H1 (cell line): Measurements from ENCODE around the gene COG7. TPM values are rescaled to one million over a fixed set of nuclear protein-coding genes. Genes with fewer than 3 reads are reported as not detected.

Experiments used
- CTCF ChIA-PET: fragments of 300-600 bp; sonication (Branson Sonifier 250); formaldehyde crosslinking; loops from one replicate; lab custom pipeline; 2021; ENCODE audit not compliant: partially characterized antibody; lab: Charles Lee
- POLR2A ChIA-PET: fragments of 300-600 bp; sonication (Branson Sonifier 250); formaldehyde crosslinking; loops from one replicate; lab custom pipeline; 2021; ENCODE audit warnings: inconsistent platforms; ENCODE audit not compliant: partially characterized antibody; lab: Charles Lee
- DNase-seq, 2 experiments: peaks; one replicate each; pipeline versions ENCODE4 v3.0.0 to v3.0.0-alpha.2; 2010 to 2022; ENCODE audit warnings: low spot score in 2 of 2, low read depth in 1 of 2, mixed read lengths in 1 of 2
- FAIRE-seq: peaks from 2 replicates; lab custom pipeline; 2011; peaks lifted over from hg19 to GRCh38; lab: Jason Lieb, UNC
- H2AFZ ChIP-seq: 2 replicates; pipeline ENCODE4 v1.8.1; 2012; ENCODE audit warnings: low read length, inconsistent platforms
- H2AK5ac ChIP-seq: 2 replicates; pipeline ENCODE4 v1.6.1; 2013; ENCODE audit warnings: low read depth, low read length
- H2BK120ac ChIP-seq: replicated peaks from 2 replicates; pipeline ENCODE3; 2013; ENCODE audit warnings: low read depth, low read length, inconsistent platforms
- H2BK12ac ChIP-seq: 2 replicates; pipeline ENCODE4 v1.6.1; 2013; ENCODE audit warnings: low read depth, low read length
- H2BK15ac ChIP-seq: 2 replicates; pipeline ENCODE4 v1.6.1; 2013; ENCODE audit warnings: low read length
- H2BK20ac ChIP-seq: 2 replicates; pipeline ENCODE4 v1.6.1; 2013; ENCODE audit warnings: low read length
- H2BK5ac ChIP-seq: 2 replicates; pipeline ENCODE4 v1.6.1; 2013; ENCODE audit warnings: low read depth, low read length
- H3K14ac ChIP-seq: 2 replicates; pipeline ENCODE4 v1.6.1; 2013; ENCODE audit warnings: inconsistent platforms; ENCODE audit not compliant: insufficient read length
- H3K18ac ChIP-seq: 2 replicates; pipeline ENCODE4 v1.6.1; 2013; ENCODE audit warnings: low read length; ENCODE audit errors: extremely low read depth
- H3K23ac ChIP-seq: 2 replicates; pipeline ENCODE4 v1.6.1; 2013; ENCODE audit warnings: inconsistent platforms; ENCODE audit not compliant: insufficient read length
- H3K23me2 ChIP-seq: 2 replicates; pipeline ENCODE4 v1.6.1; 2013; ENCODE audit warnings: low read depth, low read length
- H3K27ac ChIP-seq: 2 replicates; pipeline ENCODE4 v1.6.1; 2011; ENCODE audit warnings: low read depth, low read length, inconsistent platforms
- H3K27me3 ChIP-seq, 4 experiments: replicated peaks in 1 of 4; 1 replicate in 1 of 4; 2 replicates in 3 of 4; pipeline versions ENCODE4 v1.6.1 to v1.8.1; 2011 to 2013; ENCODE audit warnings: low read length in 3 of 4, mild to moderate bottlenecking in 3 of 4, inconsistent platforms in 2 of 4, mixed read lengths in 2 of 4, moderate library complexity in 1 of 4; ENCODE audit not compliant: control insufficient read depth in 3 of 4, insufficient read depth in 3 of 4; ENCODE audit errors: extremely low read depth in 1 of 4
- H3K36me3 ChIP-seq, 4 experiments: 2 replicates each; pipeline versions ENCODE4 v1.6.1 to v1.8.1; 2011 to 2013; ENCODE audit warnings: mild to moderate bottlenecking in 4 of 4, low read length in 3 of 4, moderate library complexity in 2 of 4, control low read depth in 1 of 4, inconsistent platforms in 1 of 4; ENCODE audit not compliant: insufficient read depth in 4 of 4, control insufficient read depth in 2 of 4
- H3K4ac ChIP-seq: replicated peaks from 2 replicates; pipeline ENCODE3; 2013; ENCODE audit warnings: low read length, low read depth, mixed read lengths, inconsistent platforms; ENCODE audit not compliant: insufficient read length
- H3K4me1 ChIP-seq, 4 experiments: replicated peaks in 1 of 4; 1 replicate in 1 of 4; 2 replicates in 3 of 4; pipeline versions ENCODE4 v1.6.1 to v1.8.1; 2011 to 2013; ENCODE audit warnings: low read length in 3 of 4, inconsistent platforms in 2 of 4, mixed read lengths in 1 of 4; ENCODE audit not compliant: insufficient read depth in 4 of 4, control insufficient read depth in 3 of 4
- H3K4me2 ChIP-seq, 2 experiments: 2 replicates each; pipeline versions ENCODE4 v1.6.1 to v1.8.1; 2011 to 2013; ENCODE audit warnings: low read depth in 2 of 2, low read length in 2 of 2, control low read depth in 1 of 2, inconsistent platforms in 1 of 2, mild to moderate bottlenecking in 1 of 2; ENCODE audit not compliant: insufficient read depth in 1 of 2
- H3K4me3 ChIP-seq, 4 experiments: fragments of 200-600, 300-600 bp in 1 of 4; sonication (generic), shearing (Covaris generic), sonication (Bioruptor Twin) in 1 of 4; 2 replicates each; pipeline versions ENCODE4 v1.5.1 to v1.8.1; 2011 to 2016; ENCODE audit warnings: low read length in 4 of 4, low read depth in 3 of 4, control low read depth in 2 of 4, inconsistent platforms in 2 of 4, mild to moderate bottlenecking in 2 of 4, mixed read lengths in 1 of 4, moderate library complexity in 1 of 4; ENCODE audit not compliant: insufficient read depth in 2 of 4; ENCODE audit errors: extremely low read depth in 1 of 4
- H3K56ac ChIP-seq: replicated peaks from 2 replicates; pipeline ENCODE3; 2013; ENCODE audit warnings: low read depth, mild to moderate bottlenecking, mixed read lengths, low read length, inconsistent platforms; ENCODE audit not compliant: insufficient read length
- H3K79me1 ChIP-seq: 2 replicates; pipeline ENCODE4 v1.6.1; 2013; ENCODE audit warnings: low read depth, low read length, control low read depth
- H3K79me2 ChIP-seq, 2 experiments: 2 replicates each; pipeline versions ENCODE4 v1.6.1 to v1.8.1; 2012 to 2013; ENCODE audit warnings: low read length in 2 of 2, mild to moderate bottlenecking in 2 of 2, inconsistent platforms in 1 of 2; ENCODE audit not compliant: insufficient read depth in 2 of 2, control insufficient read depth in 1 of 2
- H3K9ac ChIP-seq, 4 experiments: replicated peaks in 1 of 4; 1 replicate in 1 of 4; 2 replicates in 3 of 4; pipeline versions ENCODE4 v1.6.1 to v1.8.1; 2011 to 2013; ENCODE audit warnings: low read depth in 3 of 4, low read length in 3 of 4, control low read depth in 2 of 4, mild to moderate bottlenecking in 2 of 4, moderate library complexity in 2 of 4, inconsistent platforms in 1 of 4; ENCODE audit errors: extremely low read depth in 1 of 4
- H3K9me3 ChIP-seq, 2 experiments: 2 replicates each; pipeline versions ENCODE4 v1.6.1 to v1.8.1; 2012 to 2013; ENCODE audit warnings: mild to moderate bottlenecking in 2 of 2, moderate library complexity in 2 of 2, control low read depth in 1 of 2, inconsistent platforms in 1 of 2, low read depth in 1 of 2, low read length in 1 of 2, mixed read lengths in 1 of 2; ENCODE audit not compliant: insufficient read depth in 2 of 2
- H4K20me1 ChIP-seq, 2 experiments: replicated peaks in 1 of 2; 2 replicates each; pipeline versions ENCODE3 to v1.8.1; 2011 to 2013; ENCODE audit warnings: inconsistent platforms in 2 of 2, low read length in 2 of 2, mild to moderate bottlenecking in 1 of 2; ENCODE audit not compliant: insufficient read depth in 2 of 2, control insufficient read depth in 1 of 2
- H4K5ac ChIP-seq: 2 replicates; pipeline ENCODE4 v1.6.1; 2013; ENCODE audit warnings: low read length, low read depth, mixed read lengths, inconsistent platforms; ENCODE audit not compliant: insufficient read length
- H4K8ac ChIP-seq: 2 replicates; pipeline ENCODE4 v1.8.0; 2013; ENCODE audit warnings: mild to moderate bottlenecking, moderate library complexity, low read length, inconsistent platforms; ENCODE audit not compliant: insufficient read depth; ENCODE audit errors: extremely low read depth
- H4K91ac ChIP-seq: replicated peaks from 2 replicates; pipeline ENCODE3; 2013; ENCODE audit warnings: low read length, mixed read lengths, inconsistent platforms; ENCODE audit not compliant: insufficient read length
- BACH1 ChIP-seq: IDR thresholded peaks from 2 replicates; pipeline ENCODE4 v1.6.1; 2012; ENCODE audit warnings: low read length, improper control_type of control experiment
- CREB1 ChIP-seq: IDR thresholded peaks from 2 replicates; pipeline ENCODE4 v1.6.1; 2012; ENCODE audit warnings: inconsistent platforms
- FOSL1 ChIP-seq: IDR thresholded peaks from 2 replicates; pipeline ENCODE4 v1.6.1; 2011; ENCODE audit warnings: mild to moderate bottlenecking, low read depth, low read length, moderate library complexity; ENCODE audit not compliant: insufficient read depth
- HDAC2 ChIP-seq, 2 experiments: fragments of 300-600 bp in 1 of 2; sonication (generic) in 1 of 2; IDR thresholded peaks; 2 replicates each; pipeline ENCODE4 v1.6.1; 2011 to 2012; ENCODE audit warnings: low read depth in 2 of 2, low read length in 2 of 2, mild to moderate bottlenecking in 2 of 2, moderate library complexity in 2 of 2, borderline replicate concordance in 1 of 2, inconsistent platforms in 1 of 2
- JUN ChIP-seq: IDR thresholded peaks from 2 replicates; pipeline ENCODE4 v1.6.1; 2011; ENCODE audit warnings: low read depth, mild to moderate bottlenecking, improper control_type of control experiment, low read length
- NRF1 ChIP-seq: IDR thresholded peaks from 2 replicates; pipeline ENCODE4 v1.6.1; 2011; ENCODE audit warnings: mild to moderate bottlenecking, low read depth, low read length, improper control_type of control experiment
- POLR2A ChIP-seq, 2 experiments: IDR thresholded peaks; 1 replicate in 1 of 2; 2 replicates in 1 of 2; pipeline ENCODE4 v1.6.1; 2011; ENCODE audit warnings: low read depth in 2 of 2, low read length in 2 of 2, mild to moderate bottlenecking in 2 of 2; ENCODE audit errors: control extremely low read depth in 1 of 2
- SIX5 ChIP-seq: IDR thresholded peaks from 2 replicates; pipeline ENCODE4 v1.6.1; 2011; ENCODE audit warnings: mild to moderate bottlenecking, low read depth, low read length
- SUZ12 ChIP-seq: fragments of 200-600 bp; sonication (generic); IDR thresholded peaks from 2 replicates; pipeline ENCODE4 v1.6.1; 2012; ENCODE audit warnings: mild to moderate bottlenecking, inconsistent platforms, low read length, moderate library complexity, mixed read lengths
- TAF7 ChIP-seq: optimal IDR thresholded peaks from 2 replicates; pipeline ENCODE3; 2011; ENCODE audit warnings: low read depth, mild to moderate bottlenecking, inconsistent platforms, low read length, moderate library complexity, borderline replicate concordance
- YY1 ChIP-seq: IDR thresholded peaks from 2 replicates; pipeline ENCODE4 v1.6.1; 2011; ENCODE audit warnings: low read depth, mild to moderate bottlenecking, low read length
- WGBS, 2 experiments: shearing (Covaris generic) in 1 of 2; methylation state at CpG; one replicate each; pipeline versions ENCODE4 v1.1.6 to v1.1.7; 2013 to 2015; ENCODE audit warnings: low lambda C conversion rate in 2 of 2, mixed read lengths in 2 of 2, inconsistent platforms in 1 of 2, low coverage in 1 of 2, missing lambda C conversion rate in 1 of 2; ENCODE audit not compliant: insufficient replicate concordance in 2 of 2, insufficient coverage in 1 of 2, insufficient read length in 1 of 2; ENCODE audit errors: extremely low coverage in 1 of 2, missing lambda C conversion rate in 1 of 2; 5-methylcytosine and 5-hydroxymethylcytosine counted together
- polyA plus RNA-seq, 7 experiments: library from polyadenylated mRNA; depleted of rRNA in 3 of 7; stranded (reverse) in 5 of 7; unstranded in 2 of 7; fragments of >200 nt in 5 of 7; fragments of 200-250 nt in 2 of 7; gene quantifications; 1 replicate in 5 of 7; 2 replicates in 1 of 7; 4 replicates in 1 of 7; pipeline versions ENCODE4 v1.2.1 to v1.2.3, GENCODE V29; 2011 to 2013; ENCODE audit warnings: missing spikeins in 2 of 7, mixed read lengths in 2 of 7
- total RNA-seq: library from RNA; stranded (reverse); fragmentation: NEBNext Ultra II Directional; extraction: Animal tissue kit (Norgen Biotek cat#: 25700); gene quantifications from 2 replicates; pipeline ENCODE4 v1.2.1, GENCODE V29; 2021
- TF ChIP-seq, protein P1 (sequence below): IDR thresholded peaks from 2 replicates; pipeline ENCODE4 v1.6.1; 2012; ENCODE audit warnings: low read length, inconsistent platforms

Gene COG7
- total and polyA plus RNA-seq, 2 of the 8 experiments (the other 6 are each of a cell fraction or from before 2014, with no cell fraction given), result 17.2 to 40.4 TPM

DNA sequence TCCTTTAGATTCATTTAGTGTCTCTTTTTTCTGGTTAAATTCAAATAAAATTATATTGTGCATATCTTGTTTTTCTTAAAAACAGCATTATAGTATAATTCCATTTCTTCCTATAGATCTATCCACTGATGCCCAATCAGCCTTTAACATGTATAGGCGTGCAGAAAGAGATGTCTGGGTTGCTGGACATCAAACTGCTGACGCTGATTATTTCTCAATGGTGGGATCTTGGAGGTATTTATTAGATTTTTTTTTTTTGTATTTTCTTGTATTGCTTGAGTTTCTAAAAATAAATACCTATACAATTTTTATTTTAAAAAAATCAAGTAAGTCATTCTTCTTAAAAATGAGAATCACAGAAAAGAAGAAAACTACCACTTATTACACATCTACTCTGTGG lies 50.9 kb downstream of the COG7 start:
- ChIA-PET POLR2A (no interaction called here), CTCF (interaction anchor here (5.2 kb wide), 1 partner anchor 33 kb away, joined by 38 read pairs; no protein-coding TSS in a partner anchor)
- Histone ChIP-seq H3K36me3 (peaks cover 5 to 24% (median 5%) of the 10 kb centered on the region in 4 experiments; a peak in 4 of 8 replicates), H2BK15ac (no peak overlapping the region), H3K4me1 (peaks cover 3 to 23% (median 17%) of the 10 kb centered on the region in 4 experiments), H3K4me3 (no peak overlapping the region), H2BK120ac (no peak overlapping the region), H2AFZ (no peak overlapping the region), H3K79me1 (no peaks in the 10 kb centered on the region), H2BK12ac (no peak overlapping the region), H3K23ac (no peak overlapping the region), H2BK20ac (no peak overlapping the region), H3K4ac (no peak overlapping the region), H3K56ac (no peak overlapping the region), H3K27ac (no peak overlapping the region), H2AK5ac (no peak overlapping the region), H3K9me3 (no peaks in the 10 kb centered on the region), H3K27me3 (no peaks in the 10 kb centered on the region), H3K14ac (no peak overlapping the region), H4K91ac (no peak overlapping the region), H3K4me2 (no peak overlapping the region), H3K9ac (no peak overlapping the region), H4K20me1 (no peaks in the 10 kb centered on the region), H3K23me2 (no peaks in the 10 kb centered on the region), H3K18ac (no peak overlapping the region), H4K8ac (no peak overlapping the region), H4K5ac (no peak overlapping the region), H2BK5ac (no peak overlapping the region), H3K79me2 (no peaks in the 10 kb centered on the region)
- WGBS, 2 experiments, result 88% methylated on average over 2 of the region's 2 CpGs; no CpG with 5 or more reads in 1 of the 2 experiments
- no peak for FAIRE-seq
- TF ChIP-seq SUZ12 (no peak), YY1 (no peak), JUN (no peak), HDAC2 (IDR thresholded peaks at IDR 0.05; ENCODE audit: borderline replicate concordance in 1 of 2, low read depth in 2 of 2, low read length in 2 of 2) (no peak), SIX5 (no peak), CREB1 (no peak), TAF7 (no peak), BACH1 (no peak), NRF1 (no peak), POLR2A (IDR thresholded peaks at IDR 0.05; ENCODE audit: control extremely low read depth in 1 of 2, low read depth in 2 of 2, low read length in 2 of 2) (no peak), FOSL1 (no peak)
- TF ChIP-seq, protein P1, sequence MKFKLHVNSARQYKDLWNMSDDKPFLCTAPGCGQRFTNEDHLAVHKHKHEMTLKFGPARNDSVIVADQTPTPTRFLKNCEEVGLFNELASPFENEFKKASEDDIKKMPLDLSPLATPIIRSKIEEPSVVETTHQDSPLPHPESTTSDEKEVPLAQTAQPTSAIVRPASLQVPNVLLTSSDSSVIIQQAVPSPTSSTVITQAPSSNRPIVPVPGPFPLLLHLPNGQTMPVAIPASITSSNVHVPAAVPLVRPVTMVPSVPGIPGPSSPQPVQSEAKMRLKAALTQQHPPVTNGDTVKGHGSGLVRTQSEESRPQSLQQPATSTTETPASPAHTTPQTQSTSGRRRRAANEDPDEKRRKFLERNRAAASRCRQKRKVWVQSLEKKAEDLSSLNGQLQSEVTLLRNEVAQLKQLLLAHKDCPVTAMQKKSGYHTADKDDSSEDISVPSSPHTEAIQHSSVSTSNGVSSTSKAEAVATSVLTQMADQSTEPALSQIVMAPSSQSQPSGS, result no peak
- DNase-seq, result no peak
